ENCODE data around the gene AHI1. TPM values are rescaled to one million over a fixed set of nuclear protein-coding genes. Genes with fewer than 3 reads are reported as not detected.
A peak's percentile ranks its signal among the peaks of the same experiment; 100 is the strongest.

Gene AHI1
- total and polyA plus RNA-seq, 10 of the 15 experiments (the other 5 are each of a cell fraction or from before 2014, with no cell fraction given) = 3.2 to 9.5 (median 4.6) TPM

DNA sequence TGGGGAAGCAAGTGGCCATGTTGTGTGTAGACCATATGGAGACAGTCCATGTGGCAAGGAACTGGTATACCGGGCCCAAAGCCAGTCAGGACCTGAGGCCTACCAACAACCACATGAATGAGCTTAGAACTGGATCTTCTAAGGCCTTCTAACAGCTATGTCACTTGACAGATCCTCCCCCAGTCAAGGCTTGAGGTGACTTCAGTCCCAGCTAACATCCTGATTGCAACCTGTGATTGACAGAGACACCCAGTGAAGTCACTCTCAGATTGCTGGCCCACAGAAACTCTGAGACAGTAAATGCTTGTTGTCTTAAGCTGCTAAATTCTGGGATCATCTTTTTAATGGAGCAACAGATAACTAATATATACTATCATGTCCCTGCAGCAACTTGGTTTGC lies 32.9 kb downstream of the AHI1 start:
- no peaks in the 10 kb centered on the region for H3K27me3 ChIP-seq (replicated peaks in 1 of 2; ENCODE audit: control insufficient read depth in 2 of 2, insufficient read depth in 2 of 2, low read length in 1 of 2)
- no peak overlapping the region for H3K4me2 ChIP-seq (ENCODE audit: control insufficient read depth, insufficient read depth)
- in situ Hi-C loops (cut with MboI) (no loop called here), intact Hi-C loops (cut with micrococcal nuclease; ENCODE audit: unreplicated experiment) (no loop called here)
- H3K27ac ChIP-seq (ENCODE audit: control insufficient read depth, insufficient read depth) = no peak overlapping the region; the same call in 1 of the 2 replicates
- no peak for FAIRE-seq
- no peaks in the 10 kb centered on the region for H3K79me2 ChIP-seq (ENCODE audit: control insufficient read depth, insufficient read depth, low read length)
- H3K4me3 ChIP-seq = no peak overlapping the region
- no peaks in the 10 kb centered on the region for H4K20me1 ChIP-seq (ENCODE audit: control insufficient read depth, insufficient read depth)
- no peaks in the 10 kb centered on the region for H3K9me3 ChIP-seq (replicated peaks; ENCODE audit: control insufficient read depth, insufficient read depth, low read length)
- DNase-seq (ENCODE audit: low read depth, low spot score) = no peak
- WGBS (ENCODE audit: insufficient coverage, insufficient replicate concordance, low lambda C conversion rate, missing lambda C conversion rate) = 95% methylated on average over 1 of the region's 1 CpG
- CTCF ChIA-PET = interaction anchor here (0.7 to 1.4 kb wide), 5 partner anchors 8 to 445 kb away, joined by 3 to 6 read pairs (median 3); no protein-coding TSS in a partner anchor
- ATAC-seq = peak; percentile 74
- SMC1A ChIA-PET (ENCODE audit: uncharacterized antibody, unreplicated experiment) = interaction anchor here (0.6 to 1.5 kb wide), 9 partner anchors 14 to 1285 kb away, joined by 3 to 7 read pairs (median 3); no protein-coding TSS in a partner anchor
- no peak overlapping the region for H3K9ac ChIP-seq (ENCODE audit: control insufficient read depth, insufficient read depth, low read length)
- RAD21 ChIA-PET (ENCODE audit: unreplicated experiment) = interaction anchor here (1.0 to 1.3 kb wide), 4 partner anchors 11 to 854 kb away, joined by 3 to 4 read pairs (median 3); no protein-coding TSS in a partner anchor
- BruUV-seq (replicated peaks) = no TSS peak
- peak overlapping the region; percentile 70 for H2AFZ ChIP-seq (ENCODE audit: control insufficient read depth, low read depth, low read length)
- H3K36me3 ChIP-seq (ENCODE audit: control insufficient read depth in 2 of 2, insufficient read depth in 2 of 2, low read length in 1 of 2) = no peaks in the 10 kb centered on the region
- peak; percentile 24; the same call in 1 of the 2 replicates for TF ChIP-seq RUNX3 (IDR thresholded peaks at IDR 0.05; ENCODE audit: low read length)
- TF ChIP-seq, protein P1, sequence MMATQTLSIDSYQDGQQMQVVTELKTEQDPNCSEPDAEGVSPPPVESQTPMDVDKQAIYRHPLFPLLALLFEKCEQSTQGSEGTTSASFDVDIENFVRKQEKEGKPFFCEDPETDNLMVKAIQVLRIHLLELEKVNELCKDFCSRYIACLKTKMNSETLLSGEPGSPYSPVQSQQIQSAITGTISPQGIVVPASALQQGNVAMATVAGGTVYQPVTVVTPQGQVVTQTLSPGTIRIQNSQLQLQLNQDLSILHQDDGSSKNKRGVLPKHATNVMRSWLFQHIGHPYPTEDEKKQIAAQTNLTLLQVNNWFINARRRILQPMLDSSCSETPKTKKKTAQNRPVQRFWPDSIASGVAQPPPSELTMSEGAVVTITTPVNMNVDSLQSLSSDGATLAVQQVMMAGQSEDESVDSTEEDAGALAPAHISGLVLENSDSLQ (IDR thresholded peaks at IDR 0.05) = peak; percentile 91
- TF ChIP-seq FOXK2 (IDR thresholded peaks at IDR 0.05) = no peak
- TF ChIP-seq, protein P2, sequence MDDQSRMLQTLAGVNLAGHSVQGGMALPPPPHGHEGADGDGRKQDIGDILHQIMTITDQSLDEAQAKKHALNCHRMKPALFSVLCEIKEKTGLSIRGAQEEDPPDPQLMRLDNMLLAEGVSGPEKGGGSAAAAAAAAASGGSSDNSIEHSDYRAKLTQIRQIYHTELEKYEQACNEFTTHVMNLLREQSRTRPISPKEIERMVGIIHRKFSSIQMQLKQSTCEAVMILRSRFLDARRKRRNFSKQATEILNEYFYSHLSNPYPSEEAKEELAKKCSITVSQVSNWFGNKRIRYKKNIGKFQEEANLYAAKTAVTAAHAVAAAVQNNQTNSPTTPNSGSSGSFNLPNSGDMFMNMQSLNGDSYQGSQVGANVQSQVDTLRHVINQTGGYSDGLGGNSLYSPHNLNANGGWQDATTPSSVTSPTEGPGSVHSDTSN (IDR thresholded peaks at IDR 0.05; ENCODE audit: insufficient replicate concordance, low read depth, low read length) = peak; percentile 65
- peaks cover 16% of the 10 kb centered on the region for H3K4me1 ChIP-seq (ENCODE audit: control insufficient read depth, insufficient read depth, low read length)
- POLR2A ChIA-PET = no interaction called here

DNA sequence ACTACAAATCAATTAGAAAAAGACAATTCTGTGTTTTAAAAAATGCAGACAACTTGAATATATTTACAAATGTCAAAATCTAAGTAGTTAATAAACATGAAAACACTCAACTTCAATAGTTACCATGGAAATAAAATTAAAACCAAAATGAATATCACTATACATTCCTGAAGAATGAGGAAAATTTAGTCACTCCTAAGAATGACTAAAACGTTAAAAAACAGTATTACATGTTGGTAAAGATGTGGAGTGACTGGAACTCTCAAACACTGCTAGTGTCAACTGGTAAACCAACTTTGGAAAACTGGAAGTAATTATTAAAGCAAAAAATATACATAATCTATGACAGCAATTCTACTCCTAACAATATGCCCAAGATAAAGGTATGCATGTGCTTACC lies 36.3 kb downstream of the AHI1 start:
- Histone ChIP-seq H4K20me1 (ENCODE audit: control insufficient read depth, insufficient read depth) (no peaks in the 10 kb centered on the region), H3K36me3 (ENCODE audit: control insufficient read depth in 2 of 2, insufficient read depth in 2 of 2, low read length in 1 of 2) (no peaks in the 10 kb centered on the region), H3K4me3 (no peak overlapping the region), H3K4me2 (ENCODE audit: control insufficient read depth, insufficient read depth) (no peak overlapping the region), H3K4me1 (ENCODE audit: control insufficient read depth, insufficient read depth, low read length) (peaks cover 16% of the 10 kb centered on the region), H3K27ac (ENCODE audit: control insufficient read depth, insufficient read depth) (no peak overlapping the region), H3K9ac (ENCODE audit: control insufficient read depth, insufficient read depth, low read length) (no peak overlapping the region), H3K27me3 (replicated peaks in 1 of 2; ENCODE audit: control insufficient read depth in 2 of 2, insufficient read depth in 2 of 2, low read length in 1 of 2) (no peaks in the 10 kb centered on the region; a peak in 1 of 4 replicates), H3K79me2 (ENCODE audit: control insufficient read depth, insufficient read depth, low read length) (no peaks in the 10 kb centered on the region), H2AFZ (ENCODE audit: control insufficient read depth, low read depth, low read length) (no peak overlapping the region), H3K9me3 (replicated peaks; ENCODE audit: control insufficient read depth, insufficient read depth, low read length) (no peaks in the 10 kb centered on the region)
- DNase-seq (ENCODE audit: low read depth, low spot score) = no peak
- ChIA-PET SMC1A (ENCODE audit: uncharacterized antibody, unreplicated experiment) (interaction anchor here (1.4 kb wide), 1 partner anchor 9 kb away, joined by 3 read pairs; no protein-coding TSS in a partner anchor), RAD21 (ENCODE audit: unreplicated experiment) (no interaction called here), POLR2A (no interaction called here), CTCF (no interaction called here)
- in situ Hi-C loops (cut with MboI) (no loop called here), intact Hi-C loops (cut with micrococcal nuclease; ENCODE audit: unreplicated experiment) (no loop called here)
- no TSS peak for BruUV-seq (replicated peaks)
- 68% methylated on average over 1 of the region's 1 CpG for WGBS (ENCODE audit: insufficient coverage, insufficient replicate concordance, low lambda C conversion rate, missing lambda C conversion rate)
- ATAC-seq = no peak
- no peak for FAIRE-seq
- TF ChIP-seq RUNX3 (IDR thresholded peaks at IDR 0.05; ENCODE audit: low read length) = no peak
- TF ChIP-seq CBFB (IDR thresholded peaks at IDR 0.05; ENCODE audit: low read depth) = no peak
- no peak for TF ChIP-seq CEBPB (IDR thresholded peaks at IDR 0.05; ENCODE audit: borderline replicate concordance in 1 of 2, low read depth in 2 of 2, low read length in 2 of 2)
- TF ChIP-seq FOS (IDR thresholded peaks at IDR 0.05; ENCODE audit: borderline replicate concordance, extremely low read depth, insufficient read length) = no peak
- no peak for TF ChIP-seq NR2C1 (IDR thresholded peaks at IDR 0.05)
- TF ChIP-seq KLF5 (IDR thresholded peaks at IDR 0.05; ENCODE audit: partially characterized antibody) = no peak
- TF ChIP-seq SIX5 (IDR thresholded peaks at IDR 0.05; ENCODE audit: low read depth, low read length, severe bottlenecking) = no peak
- TF ChIP-seq SMARCA5 (IDR thresholded peaks at IDR 0.05) = no peak
- no peak for TF ChIP-seq EGR1 (IDR thresholded peaks at IDR 0.05; ENCODE audit: borderline replicate concordance in 1 of 2, low read depth in 2 of 2, low read length in 2 of 2)
- TF ChIP-seq HCFC1 (IDR thresholded peaks at IDR 0.05; ENCODE audit: low read length) = no peak
- TF ChIP-seq RAD51 (IDR thresholded peaks at IDR 0.05) = no peak
- TF ChIP-seq ZNF24 (IDR thresholded peaks at IDR 0.05) = no peak
- no peak for TF ChIP-seq CHD4 (IDR thresholded peaks at IDR 0.05)
- TF ChIP-seq SMC3 (IDR thresholded peaks at IDR 0.05; ENCODE audit: borderline replicate concordance, low read length) = no peak
- no peak for TF ChIP-seq BMI1 (IDR thresholded peaks at IDR 0.05; ENCODE audit: borderline replicate concordance)

Data from GM12878 (cell line).